WERI-Rb-1 (cell line): ENCODE data around the gene WIF1.

Experiments used
- DNase-seq: peaks from one replicate; pipeline ENCODE4 v3.0.0-alpha.2; 2020
- H3K27ac ChIP-seq: fragments of 250-450 bp; sonication (Bioruptor Pico); 2 replicates; pipeline ENCODE4 v1.5.1; 2020; ENCODE audit warnings: mild to moderate bottlenecking, moderate library complexity
- H3K27me3 ChIP-seq: fragments of 250-450 bp; sonication (Bioruptor Pico); 2 replicates; pipeline ENCODE4 v1.5.1; 2021; ENCODE audit warnings: mild to moderate bottlenecking, low read depth, moderate library complexity; ENCODE audit not compliant: insufficient read depth, severe bottlenecking
- H3K36me3 ChIP-seq: fragments of 250-450 bp; sonication (Bioruptor Pico); 2 replicates; pipeline ENCODE4 v1.5.1; 2020; ENCODE audit warnings: mild to moderate bottlenecking, moderate library complexity
- H3K4me3 ChIP-seq: 2 replicates; pipeline ENCODE4 v1.5.1; 2011; ENCODE audit warnings: low read depth, mild to moderate bottlenecking, control low read depth, low read length
- H3K9me3 ChIP-seq: fragments of 250-450 bp; sonication (Bioruptor Pico); 2 replicates; pipeline ENCODE4 v1.5.1; 2021; ENCODE audit warnings: mild to moderate bottlenecking, moderate library complexity; ENCODE audit not compliant: severe bottlenecking
- CTCF ChIP-seq: IDR thresholded peaks from 2 replicates; pipeline ENCODE4 v1.5.1; 2011; ENCODE audit warnings: low read depth, mild to moderate bottlenecking, control low read depth, inconsistent platforms, low read length

Gene WIF1

DNA sequence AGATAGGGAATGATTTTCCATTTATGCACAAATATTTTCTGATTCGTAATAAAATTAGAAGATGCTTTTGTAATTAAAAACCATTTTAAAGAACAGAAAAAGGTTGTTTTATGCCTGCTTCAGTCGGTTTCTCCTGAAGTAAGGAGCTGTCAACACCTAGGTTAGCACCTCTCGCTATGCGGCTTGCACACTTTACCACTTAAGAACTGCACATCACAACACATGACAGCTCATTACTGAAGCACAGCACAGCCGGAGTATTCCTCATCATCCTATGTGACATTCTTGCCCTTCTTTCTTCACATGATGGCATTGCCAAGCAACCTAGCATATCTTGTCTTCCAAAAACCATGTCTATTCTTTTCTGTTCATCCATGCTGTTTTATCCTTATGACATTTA lies 5.4 kb upstream of the WIF1 start:
- Histone ChIP-seq H3K27me3 (peaks cover 4% of the 10 kb centered on the region), H3K36me3 (no peaks in the 10 kb centered on the region), H3K27ac (no peak overlapping the region), H3K9me3 (no peaks in the 10 kb centered on the region), H3K4me3 (no peak overlapping the region)
- DNase-seq = no peak
- TF ChIP-seq CTCF = no peak

DNA sequence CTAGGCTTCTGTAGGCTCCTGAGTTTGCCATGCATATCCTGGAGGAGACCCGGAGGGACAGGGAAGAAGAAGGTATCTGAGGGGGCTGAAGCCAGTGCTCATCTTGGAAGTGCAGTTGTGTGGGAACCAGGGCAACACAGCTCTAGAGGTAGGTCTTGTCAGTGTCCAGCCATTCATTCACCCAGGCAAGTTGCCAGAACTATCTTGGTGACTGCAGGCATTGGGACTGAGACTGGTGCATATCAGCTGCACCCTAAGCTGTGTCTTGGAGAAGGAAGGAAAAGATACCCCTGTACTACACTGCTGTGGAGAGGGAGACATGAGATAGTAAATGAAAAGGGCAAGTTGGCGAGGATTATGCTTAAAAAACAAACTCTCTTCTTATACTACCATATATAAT lies 4.9 kb upstream of the WIF1 start:
- Histone ChIP-seq H3K27me3 (peaks cover 9% of the 10 kb centered on the region), H3K4me3 (no peak overlapping the region), H3K9me3 (no peaks in the 10 kb centered on the region), H3K27ac (no peak overlapping the region), H3K36me3 (no peaks in the 10 kb centered on the region)
- no peak for DNase-seq
- no peak for TF ChIP-seq CTCF

DNA sequence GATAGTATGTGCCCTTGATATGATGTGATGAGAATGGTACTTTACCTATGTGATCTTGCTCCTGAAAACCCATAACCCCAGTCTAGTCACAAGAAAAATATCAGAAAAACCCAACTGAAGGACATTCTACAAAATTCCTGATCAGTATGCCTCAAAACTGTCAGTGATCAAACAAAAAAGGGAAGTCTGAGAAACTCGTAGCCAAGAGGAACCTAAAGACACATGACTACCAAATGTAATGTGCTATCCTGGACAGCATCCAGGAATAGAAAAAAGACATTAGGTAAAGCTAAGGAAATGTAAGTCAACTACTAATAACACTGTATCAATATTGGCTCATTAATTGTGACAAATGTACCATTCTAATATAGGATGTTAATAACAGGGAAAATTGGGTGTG lies 4.1 kb upstream of the WIF1 start:
- Histone ChIP-seq H3K27me3 (peaks cover 16% of the 10 kb centered on the region), H3K4me3 (no peak overlapping the region), H3K27ac (no peak overlapping the region), H3K9me3 (no peaks in the 10 kb centered on the region), H3K36me3 (no peaks in the 10 kb centered on the region)
- no peak for DNase-seq
- no peak for TF ChIP-seq CTCF

DNA sequence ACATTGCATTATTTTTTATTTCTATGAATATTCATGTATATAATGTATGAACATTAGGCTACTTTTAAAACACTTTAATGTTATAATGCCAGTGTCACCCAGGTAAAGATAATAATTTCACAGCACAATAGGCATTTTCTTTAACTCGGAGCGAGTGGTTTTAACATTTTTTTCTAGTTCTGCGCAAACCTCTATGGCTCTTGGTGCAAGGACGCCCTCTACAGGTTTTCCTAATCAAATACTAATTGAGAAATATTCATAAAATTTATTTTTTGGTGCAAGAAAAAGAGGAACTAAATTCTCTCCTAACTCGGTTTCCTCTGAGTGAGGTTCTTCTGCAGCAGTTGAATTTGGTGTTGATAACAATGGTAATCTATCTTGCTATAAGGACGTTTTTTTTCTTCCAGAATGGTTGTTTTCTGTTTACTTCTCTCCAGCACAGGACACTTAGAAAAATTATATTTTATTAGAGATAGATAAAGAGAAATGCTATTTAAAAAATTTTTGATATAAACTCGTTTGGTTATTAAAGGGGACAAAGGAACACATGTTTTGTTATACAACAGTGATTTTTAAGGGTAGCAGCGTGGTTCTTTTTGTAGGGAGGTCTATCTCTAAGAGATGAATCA lies 2.4 kb upstream of the WIF1 start:
- Histone ChIP-seq H3K27me3 (peaks cover 22% of the 10 kb centered on the region), H3K36me3 (no peaks in the 10 kb centered on the region)
- DNase-seq = no peak

DNA sequence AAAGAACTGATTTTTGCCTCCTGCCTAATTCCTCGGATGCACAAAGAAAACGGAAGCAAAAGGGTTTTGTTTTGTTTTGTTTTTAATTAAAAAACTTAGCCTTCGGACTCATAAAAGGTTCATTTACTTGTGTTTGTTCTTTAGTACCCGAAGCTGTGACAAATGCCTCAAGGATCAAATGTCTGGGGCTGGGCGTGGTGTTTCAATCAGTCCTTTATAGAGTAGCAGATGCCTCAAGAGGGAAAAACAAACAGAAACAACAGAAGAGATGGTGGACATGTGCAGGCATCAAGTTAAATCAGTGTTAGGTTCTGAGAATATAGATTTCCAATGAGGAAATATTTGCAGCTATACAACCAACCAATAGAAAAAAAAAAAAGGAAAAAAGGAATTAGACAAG lies 1.6 kb upstream of the WIF1 start:
- no peaks in the 10 kb centered on the region for H3K36me3 ChIP-seq
- H3K27ac ChIP-seq = no peak overlapping the region
- H3K27me3 ChIP-seq = peaks cover 22% of the 10 kb centered on the region
- TF ChIP-seq CTCF = no peak
- no peaks in the 10 kb centered on the region for H3K9me3 ChIP-seq
- DNase-seq = no peak
- H3K4me3 ChIP-seq = no peak overlapping the region

More for the DNA sequence above, 2.4 kb upstream of the WIF1 start:
- Histone ChIP-seq H3K9me3 (no peaks in the 10 kb centered on the region), H3K27ac (no peak overlapping the region), H3K4me3 (no peak overlapping the region)
- TF ChIP-seq CTCF = peak; percentile 41; the same call in 1 of the 2 replicates

DNA sequence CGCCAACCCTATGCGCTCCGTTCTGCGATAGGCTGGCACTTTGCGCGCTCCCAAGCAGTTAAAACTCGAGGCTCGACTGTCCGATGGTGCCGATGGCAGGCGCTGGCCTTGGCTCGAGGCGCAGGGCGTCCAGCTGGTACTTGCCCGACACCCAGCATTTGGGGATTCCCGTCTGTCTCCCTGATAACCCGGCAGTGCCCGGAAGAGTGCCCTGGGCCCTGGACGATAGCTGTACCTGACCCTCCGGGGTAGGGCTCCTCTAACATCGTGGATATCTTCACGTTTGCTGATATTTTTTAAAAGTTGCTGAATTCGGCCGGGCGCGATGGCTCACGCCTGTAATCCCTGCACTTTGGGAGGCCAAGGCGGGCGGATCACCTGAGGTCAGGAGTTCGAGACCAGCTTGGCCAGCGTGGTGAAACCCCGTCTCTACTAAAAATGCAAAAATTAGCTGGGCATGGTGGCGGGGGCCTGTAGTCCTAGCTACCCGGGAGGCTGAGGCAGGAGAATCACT lies 908 bp upstream of the WIF1 start:
- Histone ChIP-seq H3K36me3 (no peaks in the 10 kb centered on the region), H3K4me3 (no peak overlapping the region), H3K27me3 (peaks cover 22% of the 10 kb centered on the region), H3K9me3 (no peaks in the 10 kb centered on the region), H3K27ac (no peak overlapping the region)
- DNase-seq = no peak
- TF ChIP-seq CTCF = no peak
